Thyroid gland (tissue), 4 donors: ENCODE results near the gene CNN3.

Source experiments
- POLR2A ChIP-seq, 2 donors: fragments of 450-650 bp; IDR thresholded peaks; one replicate each; pipeline ENCODE4 v1.6.1; 2017; ENCODE audit warnings: antibody characterized with exemption in 2 of 2, mild to moderate bottlenecking in 2 of 2, moderate library complexity in 1 of 2
- TF ChIP-seq, protein P1 (sequence below), 6 experiments: fragments of 200-600 bp in 3 of 6; fragments of 450-650 bp in 3 of 6; sonication (generic) in 3 of 6; IDR thresholded peaks; one replicate each; pipeline ENCODE4 v1.5.1; 2016 to 2019; ENCODE audit warnings: antibody characterized with exemption in 6 of 6, mild to moderate bottlenecking in 2 of 6, inconsistent platforms in 1 of 6, moderate library complexity in 1 of 6

DNA sequence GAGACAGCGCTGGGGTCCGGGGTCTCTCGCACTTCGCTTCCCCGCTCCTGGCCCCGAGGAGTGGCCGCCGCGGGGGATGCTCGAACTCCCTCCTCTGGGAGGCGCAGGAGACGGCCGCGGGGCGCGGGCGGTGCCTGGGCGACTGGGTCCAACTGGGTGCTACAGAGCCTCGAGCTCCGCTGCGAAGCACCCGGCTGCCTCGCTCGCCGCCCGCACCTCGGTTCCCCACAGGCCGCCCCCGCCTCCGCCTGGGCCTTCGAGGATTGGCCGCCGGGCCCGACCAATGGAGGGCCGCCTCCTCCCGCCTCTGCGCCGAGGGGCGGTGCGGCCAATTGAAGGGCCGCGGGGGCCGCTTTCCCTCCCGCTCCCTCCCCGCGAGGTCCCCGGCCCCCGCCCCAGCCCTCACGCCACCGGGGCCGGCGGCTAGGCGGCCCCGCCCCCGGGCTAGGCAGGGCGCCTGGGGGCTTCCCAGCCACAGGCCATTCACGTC is at the start of gene CNN3:
- TF ChIP-seq, protein P1, sequence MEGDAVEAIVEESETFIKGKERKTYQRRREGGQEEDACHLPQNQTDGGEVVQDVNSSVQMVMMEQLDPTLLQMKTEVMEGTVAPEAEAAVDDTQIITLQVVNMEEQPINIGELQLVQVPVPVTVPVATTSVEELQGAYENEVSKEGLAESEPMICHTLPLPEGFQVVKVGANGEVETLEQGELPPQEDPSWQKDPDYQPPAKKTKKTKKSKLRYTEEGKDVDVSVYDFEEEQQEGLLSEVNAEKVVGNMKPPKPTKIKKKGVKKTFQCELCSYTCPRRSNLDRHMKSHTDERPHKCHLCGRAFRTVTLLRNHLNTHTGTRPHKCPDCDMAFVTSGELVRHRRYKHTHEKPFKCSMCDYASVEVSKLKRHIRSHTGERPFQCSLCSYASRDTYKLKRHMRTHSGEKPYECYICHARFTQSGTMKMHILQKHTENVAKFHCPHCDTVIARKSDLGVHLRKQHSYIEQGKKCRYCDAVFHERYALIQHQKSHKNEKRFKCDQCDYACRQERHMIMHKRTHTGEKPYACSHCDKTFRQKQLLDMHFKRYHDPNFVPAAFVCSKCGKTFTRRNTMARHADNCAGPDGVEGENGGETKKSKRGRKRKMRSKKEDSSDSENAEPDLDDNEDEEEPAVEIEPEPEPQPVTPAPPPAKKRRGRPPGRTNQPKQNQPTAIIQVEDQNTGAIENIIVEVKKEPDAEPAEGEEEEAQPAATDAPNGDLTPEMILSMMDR (IDR thresholded peaks at IDR 0.05): no peak
- TF ChIP-seq POLR2A (IDR thresholded peaks at IDR 0.05): peak; percentile 95 to 99
